Vagina (tissue), 2 donors: Measurements from ENCODE around the gene PLEKHA3.

Experiments
- POLR2A ChIP-seq, 2 donors: fragments of 450-650 bp; IDR thresholded peaks; one replicate each; pipeline ENCODE4 v1.6.1; 2017; ENCODE audit warnings: antibody characterized with exemption in 2 of 2, mild to moderate bottlenecking in 2 of 2, moderate library complexity in 2 of 2
- TF ChIP-seq, protein P1 (sequence below), 3 experiments: fragments of 450-650 bp in 2 of 3; fragments of 200-600 bp in 1 of 3; sonication (generic) in 1 of 3; IDR thresholded peaks; one replicate each; pipeline ENCODE4 v1.5.1; 2017 to 2019; ENCODE audit warnings: antibody characterized with exemption in 3 of 3, mild to moderate bottlenecking in 2 of 3, moderate library complexity in 2 of 3

DNA sequence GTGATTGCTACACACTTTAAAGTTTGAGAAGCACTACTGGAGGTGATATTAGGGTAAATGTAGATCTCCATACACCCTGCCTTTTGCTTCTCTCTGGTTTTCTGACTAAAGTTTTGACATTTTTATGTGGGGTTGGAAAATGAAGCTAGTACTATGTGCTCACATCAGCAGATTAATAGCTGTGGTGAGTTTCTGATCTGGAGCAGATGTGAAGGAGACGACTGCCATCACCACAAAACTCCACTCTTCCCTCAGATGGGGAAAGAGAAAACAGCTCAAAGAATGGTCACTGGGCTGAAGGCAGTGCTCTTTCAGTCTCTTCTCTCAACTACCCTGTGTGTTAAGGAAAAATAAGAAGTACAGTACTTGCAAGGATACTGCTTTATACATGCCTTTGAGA is 37.2 kb downstream of the PLEKHA3 start:
- TF ChIP-seq, protein P1, sequence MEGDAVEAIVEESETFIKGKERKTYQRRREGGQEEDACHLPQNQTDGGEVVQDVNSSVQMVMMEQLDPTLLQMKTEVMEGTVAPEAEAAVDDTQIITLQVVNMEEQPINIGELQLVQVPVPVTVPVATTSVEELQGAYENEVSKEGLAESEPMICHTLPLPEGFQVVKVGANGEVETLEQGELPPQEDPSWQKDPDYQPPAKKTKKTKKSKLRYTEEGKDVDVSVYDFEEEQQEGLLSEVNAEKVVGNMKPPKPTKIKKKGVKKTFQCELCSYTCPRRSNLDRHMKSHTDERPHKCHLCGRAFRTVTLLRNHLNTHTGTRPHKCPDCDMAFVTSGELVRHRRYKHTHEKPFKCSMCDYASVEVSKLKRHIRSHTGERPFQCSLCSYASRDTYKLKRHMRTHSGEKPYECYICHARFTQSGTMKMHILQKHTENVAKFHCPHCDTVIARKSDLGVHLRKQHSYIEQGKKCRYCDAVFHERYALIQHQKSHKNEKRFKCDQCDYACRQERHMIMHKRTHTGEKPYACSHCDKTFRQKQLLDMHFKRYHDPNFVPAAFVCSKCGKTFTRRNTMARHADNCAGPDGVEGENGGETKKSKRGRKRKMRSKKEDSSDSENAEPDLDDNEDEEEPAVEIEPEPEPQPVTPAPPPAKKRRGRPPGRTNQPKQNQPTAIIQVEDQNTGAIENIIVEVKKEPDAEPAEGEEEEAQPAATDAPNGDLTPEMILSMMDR (IDR thresholded peaks at IDR 0.05), result no peak
- TF ChIP-seq POLR2A (IDR thresholded peaks at IDR 0.05), result no peak
